H1 (cell line): ENCODE results near the gene HOMER2. TPM values are rescaled to one million over a fixed set of nuclear protein-coding genes. Genes with fewer than 3 reads are reported as not detected.

Source experiments
- CTCF ChIA-PET: fragments of 300-600 bp; sonication (Branson Sonifier 250); formaldehyde crosslinking; loops from one replicate; lab custom pipeline; 2021; ENCODE audit not compliant: partially characterized antibody; lab: Charles Lee
- POLR2A ChIA-PET: fragments of 300-600 bp; sonication (Branson Sonifier 250); formaldehyde crosslinking; loops from one replicate; lab custom pipeline; 2021; ENCODE audit warnings: inconsistent platforms; ENCODE audit not compliant: partially characterized antibody; lab: Charles Lee
- DNase-seq, 2 experiments: peaks; one replicate each; pipeline versions ENCODE4 v3.0.0 to v3.0.0-alpha.2; 2010 to 2022; ENCODE audit warnings: low spot score in 2 of 2, low read depth in 1 of 2, mixed read lengths in 1 of 2
- FAIRE-seq: peaks from 2 replicates; lab custom pipeline; 2011; peaks lifted over from hg19 to GRCh38; lab: Jason Lieb, UNC
- H2AFZ ChIP-seq: 2 replicates; pipeline ENCODE4 v1.8.1; 2012; ENCODE audit warnings: low read length, inconsistent platforms
- H2AK5ac ChIP-seq: 2 replicates; pipeline ENCODE4 v1.6.1; 2013; ENCODE audit warnings: low read depth, low read length
- H2BK120ac ChIP-seq: replicated peaks from 2 replicates; pipeline ENCODE3; 2013; ENCODE audit warnings: low read depth, low read length, inconsistent platforms
- H2BK12ac ChIP-seq: 2 replicates; pipeline ENCODE4 v1.6.1; 2013; ENCODE audit warnings: low read depth, low read length
- H2BK15ac ChIP-seq: 2 replicates; pipeline ENCODE4 v1.6.1; 2013; ENCODE audit warnings: low read length
- H2BK20ac ChIP-seq: 2 replicates; pipeline ENCODE4 v1.6.1; 2013; ENCODE audit warnings: low read length
- H2BK5ac ChIP-seq: 2 replicates; pipeline ENCODE4 v1.6.1; 2013; ENCODE audit warnings: low read depth, low read length
- H3K14ac ChIP-seq: 2 replicates; pipeline ENCODE4 v1.6.1; 2013; ENCODE audit warnings: inconsistent platforms; ENCODE audit not compliant: insufficient read length
- H3K18ac ChIP-seq: 2 replicates; pipeline ENCODE4 v1.6.1; 2013; ENCODE audit warnings: low read length; ENCODE audit errors: extremely low read depth
- H3K23ac ChIP-seq: 2 replicates; pipeline ENCODE4 v1.6.1; 2013; ENCODE audit warnings: inconsistent platforms; ENCODE audit not compliant: insufficient read length
- H3K23me2 ChIP-seq: 2 replicates; pipeline ENCODE4 v1.6.1; 2013; ENCODE audit warnings: low read depth, low read length
- H3K27ac ChIP-seq: 2 replicates; pipeline ENCODE4 v1.6.1; 2011; ENCODE audit warnings: low read depth, low read length, inconsistent platforms
- H3K27me3 ChIP-seq, 4 experiments: replicated peaks in 1 of 4; 1 replicate in 1 of 4; 2 replicates in 3 of 4; pipeline versions ENCODE4 v1.6.1 to v1.8.1; 2011 to 2013; ENCODE audit warnings: low read length in 3 of 4, mild to moderate bottlenecking in 3 of 4, inconsistent platforms in 2 of 4, mixed read lengths in 2 of 4, moderate library complexity in 1 of 4; ENCODE audit not compliant: control insufficient read depth in 3 of 4, insufficient read depth in 3 of 4; ENCODE audit errors: extremely low read depth in 1 of 4
- H3K36me3 ChIP-seq, 4 experiments: 2 replicates each; pipeline versions ENCODE4 v1.6.1 to v1.8.1; 2011 to 2013; ENCODE audit warnings: mild to moderate bottlenecking in 4 of 4, low read length in 3 of 4, moderate library complexity in 2 of 4, control low read depth in 1 of 4, inconsistent platforms in 1 of 4; ENCODE audit not compliant: insufficient read depth in 4 of 4, control insufficient read depth in 2 of 4
- H3K4ac ChIP-seq: replicated peaks from 2 replicates; pipeline ENCODE3; 2013; ENCODE audit warnings: low read length, low read depth, mixed read lengths, inconsistent platforms; ENCODE audit not compliant: insufficient read length
- H3K4me1 ChIP-seq, 4 experiments: replicated peaks in 1 of 4; 1 replicate in 1 of 4; 2 replicates in 3 of 4; pipeline versions ENCODE4 v1.6.1 to v1.8.1; 2011 to 2013; ENCODE audit warnings: low read length in 3 of 4, inconsistent platforms in 2 of 4, mixed read lengths in 1 of 4; ENCODE audit not compliant: insufficient read depth in 4 of 4, control insufficient read depth in 3 of 4
- H3K4me2 ChIP-seq, 2 experiments: 2 replicates each; pipeline versions ENCODE4 v1.6.1 to v1.8.1; 2011 to 2013; ENCODE audit warnings: low read depth in 2 of 2, low read length in 2 of 2, control low read depth in 1 of 2, inconsistent platforms in 1 of 2, mild to moderate bottlenecking in 1 of 2; ENCODE audit not compliant: insufficient read depth in 1 of 2
- H3K4me3 ChIP-seq, 4 experiments: fragments of 200-600, 300-600 bp in 1 of 4; sonication (generic), shearing (Covaris generic), sonication (Bioruptor Twin) in 1 of 4; 2 replicates each; pipeline versions ENCODE4 v1.5.1 to v1.8.1; 2011 to 2016; ENCODE audit warnings: low read length in 4 of 4, low read depth in 3 of 4, control low read depth in 2 of 4, inconsistent platforms in 2 of 4, mild to moderate bottlenecking in 2 of 4, mixed read lengths in 1 of 4, moderate library complexity in 1 of 4; ENCODE audit not compliant: insufficient read depth in 2 of 4; ENCODE audit errors: extremely low read depth in 1 of 4
- H3K56ac ChIP-seq: replicated peaks from 2 replicates; pipeline ENCODE3; 2013; ENCODE audit warnings: low read depth, mild to moderate bottlenecking, mixed read lengths, low read length, inconsistent platforms; ENCODE audit not compliant: insufficient read length
- H3K79me1 ChIP-seq: 2 replicates; pipeline ENCODE4 v1.6.1; 2013; ENCODE audit warnings: low read depth, low read length, control low read depth
- H3K79me2 ChIP-seq, 2 experiments: 2 replicates each; pipeline versions ENCODE4 v1.6.1 to v1.8.1; 2012 to 2013; ENCODE audit warnings: low read length in 2 of 2, mild to moderate bottlenecking in 2 of 2, inconsistent platforms in 1 of 2; ENCODE audit not compliant: insufficient read depth in 2 of 2, control insufficient read depth in 1 of 2
- H3K9ac ChIP-seq, 4 experiments: replicated peaks in 1 of 4; 1 replicate in 1 of 4; 2 replicates in 3 of 4; pipeline versions ENCODE4 v1.6.1 to v1.8.1; 2011 to 2013; ENCODE audit warnings: low read depth in 3 of 4, low read length in 3 of 4, control low read depth in 2 of 4, mild to moderate bottlenecking in 2 of 4, moderate library complexity in 2 of 4, inconsistent platforms in 1 of 4; ENCODE audit errors: extremely low read depth in 1 of 4
- H3K9me3 ChIP-seq, 2 experiments: 2 replicates each; pipeline versions ENCODE4 v1.6.1 to v1.8.1; 2012 to 2013; ENCODE audit warnings: mild to moderate bottlenecking in 2 of 2, moderate library complexity in 2 of 2, control low read depth in 1 of 2, inconsistent platforms in 1 of 2, low read depth in 1 of 2, low read length in 1 of 2, mixed read lengths in 1 of 2; ENCODE audit not compliant: insufficient read depth in 2 of 2
- H4K20me1 ChIP-seq, 2 experiments: replicated peaks in 1 of 2; 2 replicates each; pipeline versions ENCODE3 to v1.8.1; 2011 to 2013; ENCODE audit warnings: inconsistent platforms in 2 of 2, low read length in 2 of 2, mild to moderate bottlenecking in 1 of 2; ENCODE audit not compliant: insufficient read depth in 2 of 2, control insufficient read depth in 1 of 2
- H4K5ac ChIP-seq: 2 replicates; pipeline ENCODE4 v1.6.1; 2013; ENCODE audit warnings: low read length, low read depth, mixed read lengths, inconsistent platforms; ENCODE audit not compliant: insufficient read length
- H4K8ac ChIP-seq: 2 replicates; pipeline ENCODE4 v1.8.0; 2013; ENCODE audit warnings: mild to moderate bottlenecking, moderate library complexity, low read length, inconsistent platforms; ENCODE audit not compliant: insufficient read depth; ENCODE audit errors: extremely low read depth
- H4K91ac ChIP-seq: replicated peaks from 2 replicates; pipeline ENCODE3; 2013; ENCODE audit warnings: low read length, mixed read lengths, inconsistent platforms; ENCODE audit not compliant: insufficient read length
- CHD1 ChIP-seq: IDR thresholded peaks from 2 replicates; pipeline ENCODE4 v1.6.1; 2012; ENCODE audit warnings: low read depth, low read length, improper control_type of control experiment
- E2F6 ChIP-seq: IDR thresholded peaks from 2 replicates; pipeline ENCODE4 v1.6.1; 2012; ENCODE audit warnings: inconsistent platforms
- WGBS, 2 experiments: shearing (Covaris generic) in 1 of 2; methylation state at CpG; one replicate each; pipeline versions ENCODE4 v1.1.6 to v1.1.7; 2013 to 2015; ENCODE audit warnings: low lambda C conversion rate in 2 of 2, mixed read lengths in 2 of 2, inconsistent platforms in 1 of 2, low coverage in 1 of 2, missing lambda C conversion rate in 1 of 2; ENCODE audit not compliant: insufficient replicate concordance in 2 of 2, insufficient coverage in 1 of 2, insufficient read length in 1 of 2; ENCODE audit errors: extremely low coverage in 1 of 2, missing lambda C conversion rate in 1 of 2; 5-methylcytosine and 5-hydroxymethylcytosine counted together
- polyA plus RNA-seq, 7 experiments: library from polyadenylated mRNA; depleted of rRNA in 3 of 7; stranded (reverse) in 5 of 7; unstranded in 2 of 7; fragments of >200 nt in 5 of 7; fragments of 200-250 nt in 2 of 7; gene quantifications; 1 replicate in 5 of 7; 2 replicates in 1 of 7; 4 replicates in 1 of 7; pipeline versions ENCODE4 v1.2.1 to v1.2.3, GENCODE V29; 2011 to 2013; ENCODE audit warnings: missing spikeins in 2 of 7, mixed read lengths in 2 of 7
- total RNA-seq: library from RNA; stranded (reverse); fragmentation: NEBNext Ultra II Directional; extraction: Animal tissue kit (Norgen Biotek cat#: 25700); gene quantifications from 2 replicates; pipeline ENCODE4 v1.2.1, GENCODE V29; 2021

HOMER2 gene
- total and polyA plus RNA-seq, 2 of the 8 experiments (the other 6 are each of a cell fraction or from before 2014, with no cell fraction given), result 12.5 to 27.6 TPM

- H3K23me2 ChIP-seq, result no peaks in the 10 kb centered on the region
- no peak overlapping the region for H3K4ac ChIP-seq
- H2BK12ac ChIP-seq, result no peak overlapping the region
- no peak overlapping the region for H3K27ac ChIP-seq
- H3K79me1 ChIP-seq, result no peaks in the 10 kb centered on the region
- no peaks in the 10 kb centered on the region for H3K36me3 ChIP-seq
- H3K23ac ChIP-seq, result no peak overlapping the region
- H4K91ac ChIP-seq, result no peak overlapping the region
- H3K56ac ChIP-seq, result no peak overlapping the region
- no peak overlapping the region for H2BK5ac ChIP-seq
- no peak overlapping the region for H2BK120ac ChIP-seq
- H3K4me2 ChIP-seq, result no peak overlapping the region
- no peak overlapping the region for H2BK20ac ChIP-seq
- no peaks in the 10 kb centered on the region for H3K79me2 ChIP-seq
- H4K8ac ChIP-seq, result no peak overlapping the region
- ChIA-PET POLR2A (interaction anchor here (0.8 to 1.2 kb wide), 2 partner anchors 311 to 315 kb away, joined by 3 read pairs; partner anchors contain the start of gene RPS17), CTCF (interaction anchor here (0.6 to 2.3 kb wide), 11 partner anchors 10 to 160 kb away, joined by 3 to 12 read pairs (median 4); partner anchors contain the start of gene C15orf40)
- no peaks in the 10 kb centered on the region for H3K27me3 ChIP-seq
- 82% methylated on average over 14 of the region's 14 CpGs; no CpG with 5 or more reads in 1 of the 2 experiments for WGBS, 2 experiments
- no peak overlapping the region for H2AFZ ChIP-seq
- H3K18ac ChIP-seq, result no peak overlapping the region
- no peaks in the 10 kb centered on the region for H4K20me1 ChIP-seq
- no peak overlapping the region for H2BK15ac ChIP-seq
- H3K9ac ChIP-seq, result no peak overlapping the region
- H3K14ac ChIP-seq, result no peak overlapping the region
- DNase-seq, result no peak
- no peak overlapping the region for H4K5ac ChIP-seq
- H3K4me1 ChIP-seq, result peaks cover 0 to 7% (median 3%) of the 10 kb centered on the region in 4 experiments; a peak in 5 of 7 replicates
- H3K4me3 ChIP-seq, result no peak overlapping the region
- H2AK5ac ChIP-seq, result no peak overlapping the region
- no peaks in the 10 kb centered on the region for H3K9me3 ChIP-seq
- no peak for FAIRE-seq
- TF ChIP-seq CHD1 (no peak), E2F6 (no peak)
These were observed 101.1 kb downstream of the HOMER2 start for GRCh38 chr15:82851306-82851850.
